Brain microvascular endothelial cell (primary cell): ENCODE results near the gene LTB4R.

Experiments
- DNase-seq: peaks from one replicate; pipeline ENCODE4 v3.0.0-alpha.2; 2020
- H3K27ac ChIP-seq: fragments of 250-450 bp; sonication (Bioruptor Pico); 2 replicates; pipeline ENCODE4 v1.5.1; 2020; ENCODE audit warnings: mild to moderate bottlenecking, moderate library complexity
- H3K27me3 ChIP-seq: fragments of 250-450 bp; sonication (Bioruptor Pico); replicated peaks from 2 replicates; pipeline ENCODE4 v1.5.1; 2020; ENCODE audit warnings: mild to moderate bottlenecking
- H3K36me3 ChIP-seq: fragments of 250-450 bp; sonication (Bioruptor Pico); replicated peaks from 2 replicates; pipeline ENCODE4 v1.5.1; 2020; ENCODE audit warnings: mild to moderate bottlenecking
- H3K4me3 ChIP-seq: 2 replicates; pipeline ENCODE4 v1.5.1; 2011; ENCODE audit warnings: low read depth, mild to moderate bottlenecking, control low read depth, low read length, moderate library complexity
- CTCF ChIP-seq: IDR thresholded peaks from 2 replicates; pipeline ENCODE4 v1.5.1; 2011; ENCODE audit warnings: low read depth, mild to moderate bottlenecking, moderate library complexity, low read length, control low read depth, inconsistent platforms; ENCODE audit errors: missing control alignments
- in situ Hi-C: cut with HindIII; loops from 2 replicates; pipeline ENCODE4 v1.10.0; 2017; ENCODE audit warnings: low sequenced_read_pairs, low pct_ligation_motif_present

Gene LTB4R

GRCh38 chr14:24314377-24315193 is 3.3 kb downstream of the LTB4R start:
- DNase-seq: no peak
- Histone ChIP-seq H3K27ac (no peak overlapping the region), H3K36me3 (no peaks in the 10 kb centered on the region), H3K27me3 (no peaks in the 10 kb centered on the region), H3K4me3 (no peak overlapping the region)
- in situ Hi-C loops: no loop called here
- TF ChIP-seq CTCF: no peak

GRCh38 chr14:24315243-24315806 is 4.0 kb downstream of the LTB4R start:
- TF ChIP-seq CTCF: no peak
- Histone ChIP-seq H3K36me3 (no peaks in the 10 kb centered on the region), H3K27ac (no peak overlapping the region), H3K27me3 (no peaks in the 10 kb centered on the region), H3K4me3 (no peak overlapping the region)
- no peak for DNase-seq
- in situ Hi-C loops: no loop called here

GRCh38 chr14:24315807-24316596 is 4.7 kb downstream of the LTB4R start:
- no peaks in the 10 kb centered on the region for H3K27me3 ChIP-seq
- no peak overlapping the region for H3K4me3 ChIP-seq
- H3K36me3 ChIP-seq: no peaks in the 10 kb centered on the region
- no peak overlapping the region for H3K27ac ChIP-seq
- DNase-seq: no peak
- TF ChIP-seq CTCF: peak; percentile 25
- in situ Hi-C loops: no loop called here

GRCh38 chr14:24316597-24316950 is 5.3 kb downstream of the LTB4R start:
- no peak overlapping the region for H3K27ac ChIP-seq
- H3K36me3 ChIP-seq: no peaks in the 10 kb centered on the region
- DNase-seq: no peak
- H3K27me3 ChIP-seq: no peaks in the 10 kb centered on the region
- no peak overlapping the region for H3K4me3 ChIP-seq
- in situ Hi-C loops: no loop called here
- no peak for TF ChIP-seq CTCF

GRCh38 chr14:24317141-24317928 is 6.0 kb downstream of the LTB4R start:
- no peak overlapping the region for H3K4me3 ChIP-seq
- TF ChIP-seq CTCF: no peak
- no peak overlapping the region for H3K27ac ChIP-seq
- H3K27me3 ChIP-seq: no peaks in the 10 kb centered on the region
- no peak for DNase-seq
- H3K36me3 ChIP-seq: no peaks in the 10 kb centered on the region
- in situ Hi-C loops: no loop called here
